T-helper 2 cell treated with Interferon-gamma antibody and Interleukin-4, amounts not matched to agents 100 ng/mL and 5 ng/mL, for 36 hours (primary cell): ENCODE results near the gene CYP3A5. TPM values are rescaled to one million over a fixed set of nuclear protein-coding genes. Genes with fewer than 3 reads are reported as not detected.
"Not testable (repeated sequence)": the region's sequence is repeated elsewhere in the genome, so short reads cannot be mapped to it uniquely, and the experiment has no call there.

Source experiments
- intact Hi-C: fragments of 100-400 bp; cut with micrococcal nuclease; formaldehyde crosslinking; loops from one replicate; pipeline ENCODE4 v1.15.1; 2023
- total RNA-seq: library from RNA; stranded (reverse); gene quantifications from 2 replicates; pipeline ENCODE4 v1.2.3, GENCODE V29; 2022

CYP3A5 gene
- not detected in 2 replicates for total RNA-seq

GRCh38 chr7:99679400-99680191 is at the start of gene CYP3A5:
CYP3A5 (minus strand) TSS chr7:99679996; CDS start chr7:99679896, 100 bp downstream.
- intact Hi-C loops: no loop called here

DNA sequence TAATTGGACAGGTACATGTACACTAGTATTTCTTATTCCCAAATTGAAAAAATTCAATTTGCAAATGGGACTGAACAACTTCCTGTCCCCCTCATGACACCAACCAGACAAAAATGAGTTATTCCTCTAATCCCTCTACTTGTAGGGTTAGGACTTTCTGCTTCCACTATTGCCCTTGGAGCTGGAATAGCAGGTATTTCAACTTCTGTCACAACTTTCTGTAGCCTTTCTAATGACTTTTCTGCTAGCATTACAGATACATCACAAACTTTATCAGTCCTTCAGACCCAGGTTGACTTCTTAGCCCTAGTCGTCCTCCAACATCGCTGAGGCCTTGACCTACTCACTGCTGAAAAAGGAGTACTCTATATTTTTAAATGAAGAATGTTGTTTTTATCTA is 48.8 kb upstream of the CYP3A5 start:
- intact Hi-C loops: no loop called here

GRCh38 chr7:99723201-99723600 is 43.4 kb upstream of the CYP3A5 start:
- intact Hi-C loops: not testable (repeated sequence)

GRCh38 chr7:99720800-99721595 is 41.2 kb upstream of the CYP3A5 start:
- intact Hi-C loops: no loop called here

- intact Hi-C loops: no loop called here
These were observed 40.4 kb upstream of the CYP3A5 start for GRCh38 chr7:99719996-99720769.

- intact Hi-C loops: no loop called here
These were observed 34.3 kb upstream of the CYP3A5 start for GRCh38 chr7:99713995-99714570.

- intact Hi-C loops: no loop called here
These were observed 30.2 kb upstream of the CYP3A5 start for GRCh38 chr7:99709838-99710578.

DNA sequence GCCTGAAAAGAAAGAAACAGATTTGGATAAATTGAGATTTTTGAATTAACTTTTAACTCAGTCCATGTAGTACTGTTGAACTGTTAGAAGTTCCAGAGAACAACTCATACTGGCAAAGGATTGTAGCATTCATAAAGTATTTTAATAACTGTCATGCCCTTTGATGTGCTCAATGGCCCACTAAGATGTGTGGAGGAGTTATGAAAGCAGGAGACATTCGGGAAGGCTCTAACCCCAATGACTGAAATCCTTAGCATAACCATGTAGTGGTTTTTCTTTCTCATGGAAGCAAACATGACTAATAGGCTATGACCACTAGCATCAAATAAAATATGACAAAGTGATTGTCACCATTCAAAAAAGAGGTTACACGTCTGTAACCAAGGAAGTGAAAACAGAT is 29.5 kb upstream of the CYP3A5 start:
- intact Hi-C loops: no loop called here

- intact Hi-C loops: no loop called here
These were observed 27.3 kb upstream of the CYP3A5 start for GRCh38 chr7:99707096-99707495.

GRCh38 chr7:99699946-99700345 is 20.1 kb upstream of the CYP3A5 start:
- intact Hi-C loops: no loop called here

DNA sequence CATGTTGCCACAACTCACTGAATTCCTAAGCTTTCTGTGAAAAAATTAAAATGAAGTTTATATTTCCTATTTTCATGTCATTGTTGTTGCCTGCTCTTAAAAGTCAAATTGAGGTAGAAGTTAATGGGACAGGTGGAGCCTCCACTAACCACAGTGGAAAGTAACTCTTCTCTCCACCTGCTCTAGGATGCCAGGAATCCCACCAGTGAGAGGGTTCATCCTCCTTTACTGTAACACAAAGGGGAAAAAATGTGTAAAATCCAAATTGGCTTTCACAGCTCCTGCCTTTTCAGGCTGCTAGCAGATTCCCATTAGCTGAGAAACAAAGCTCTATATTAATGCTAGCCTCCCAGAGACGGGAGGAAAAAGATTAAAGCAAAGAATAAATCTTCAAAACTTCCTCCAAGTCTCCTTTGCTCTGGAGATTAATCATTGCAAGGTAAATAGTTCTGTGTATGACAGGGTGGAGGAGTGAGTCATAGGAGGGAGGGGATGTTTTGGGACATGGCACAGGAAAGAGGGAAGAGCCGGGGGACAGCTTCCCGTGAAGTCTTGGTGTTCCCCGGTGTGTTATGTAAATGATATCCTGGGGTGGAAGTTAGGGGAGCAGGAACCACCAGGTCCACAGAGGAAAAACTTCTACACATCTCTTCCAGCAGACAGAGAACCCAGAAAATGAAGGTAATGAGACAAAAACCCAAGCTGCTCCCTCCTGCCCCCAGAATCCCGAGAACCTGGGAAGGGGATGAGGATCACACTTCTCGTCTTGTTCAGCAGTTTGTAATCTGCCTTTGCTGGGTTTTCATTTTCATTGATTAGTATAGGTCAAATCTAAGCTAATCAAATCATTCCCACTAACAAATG is 19.3 kb upstream of the CYP3A5 start:
- intact Hi-C loops: not testable (repeated sequence)

DNA sequence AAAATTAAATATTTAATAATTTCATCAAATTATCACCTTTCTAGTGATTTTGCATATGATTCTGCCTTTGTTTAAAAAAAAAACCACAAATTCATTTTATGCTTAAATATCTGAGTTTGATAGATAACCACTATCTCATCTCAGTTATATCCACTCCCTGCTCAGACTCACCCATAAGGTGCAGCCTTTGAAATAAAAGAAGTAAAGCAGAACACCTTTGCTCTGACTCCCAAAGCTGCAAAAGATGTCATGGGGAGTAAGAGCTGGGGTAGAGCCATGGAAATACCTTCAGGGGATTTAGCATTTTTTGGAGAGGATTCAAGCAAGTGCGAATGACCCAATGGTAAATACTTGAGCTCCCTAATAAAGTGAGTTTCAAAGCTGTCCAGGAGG is 15.1 kb upstream of the CYP3A5 start:
- intact Hi-C loops: no loop called here

- intact Hi-C loops: no loop called here
These were observed 14.6 kb upstream of the CYP3A5 start for GRCh38 chr7:99694201-99694911.

DNA sequence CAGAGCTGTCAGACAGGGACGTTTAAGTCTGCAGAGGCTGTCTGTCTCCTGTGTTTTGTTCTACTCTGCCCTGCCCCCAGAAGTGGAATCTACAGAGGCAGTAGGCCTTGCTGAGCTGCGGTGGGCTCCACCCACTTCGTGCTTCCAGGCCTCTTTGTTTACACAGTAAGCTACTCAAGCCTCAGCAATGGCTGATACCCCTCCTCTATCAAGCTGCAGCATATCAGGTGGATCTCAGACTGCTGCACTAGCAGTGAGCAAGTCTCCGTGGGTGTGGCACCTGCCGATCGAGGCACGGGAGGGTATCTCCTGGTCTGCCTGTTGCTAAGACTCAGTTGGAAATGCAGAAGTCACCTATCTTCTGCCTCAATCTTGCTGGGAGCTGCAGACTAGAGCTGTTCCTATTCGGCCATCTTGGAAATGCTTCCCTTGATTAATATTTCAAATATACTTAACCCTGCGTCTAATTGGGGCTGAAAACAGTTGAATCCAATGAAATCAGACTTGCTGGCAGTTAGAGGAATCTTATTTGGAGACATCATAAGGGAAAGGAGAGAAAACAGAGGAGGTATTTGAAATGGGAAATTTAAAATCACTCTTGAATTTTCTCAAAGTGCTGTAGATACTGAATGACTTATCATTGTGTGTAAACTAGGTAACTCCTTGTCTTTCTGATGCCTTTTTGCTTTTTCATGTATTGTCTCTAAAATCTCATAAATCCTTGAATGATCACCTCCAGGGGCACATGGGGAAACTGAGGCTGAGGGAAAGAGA is 13.8 kb upstream of the CYP3A5 start:
- intact Hi-C loops: no loop called here

DNA sequence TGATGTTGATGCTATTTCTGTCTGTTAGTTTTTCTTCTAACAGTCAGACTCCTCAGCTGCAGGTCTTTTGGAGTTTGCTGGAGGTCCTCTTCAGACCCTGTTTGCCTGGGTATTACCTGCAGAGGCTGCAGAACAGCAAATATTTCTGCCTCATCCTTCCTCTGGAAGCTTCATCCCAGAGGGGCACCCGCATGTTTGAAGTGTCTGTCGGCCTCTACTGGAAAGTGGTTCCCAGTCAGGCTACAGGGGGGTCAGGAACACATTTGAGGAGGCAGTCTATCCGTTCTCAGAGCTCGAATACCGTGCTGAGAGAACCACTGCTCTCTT is 13.3 kb upstream of the CYP3A5 start:
- intact Hi-C loops: no loop called here

DNA sequence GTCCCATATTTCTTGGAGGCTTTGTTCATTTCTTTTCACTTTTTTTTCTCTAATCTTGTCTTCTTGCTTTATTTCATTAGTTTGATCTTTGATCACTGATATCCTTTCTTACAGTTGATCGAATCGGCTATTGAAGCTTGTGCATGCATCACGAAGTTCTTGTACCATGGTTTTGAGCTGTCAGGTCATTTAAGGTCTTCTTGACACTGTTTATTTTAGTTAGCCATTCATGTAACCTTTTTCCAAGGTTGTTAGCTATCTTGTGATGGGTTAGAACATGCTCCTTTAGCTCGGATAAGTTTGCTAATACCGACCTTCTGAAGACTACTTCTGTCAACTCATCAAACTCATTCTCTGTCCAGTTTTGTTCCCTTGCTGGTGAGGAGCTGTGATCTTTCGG is 12.8 kb upstream of the CYP3A5 start:
- intact Hi-C loops: not testable (repeated sequence)

- intact Hi-C loops: not testable (repeated sequence)
These were observed 11.9 kb upstream of the CYP3A5 start for GRCh38 chr7:99691658-99692057.

- intact Hi-C loops: not testable (repeated sequence)
These were observed 11.1 kb upstream of the CYP3A5 start for GRCh38 chr7:99690918-99691317.
